Hepatocyte (in vitro differentiated cells): Measurements from ENCODE around the gene SLF1. TPM values are rescaled to one million over a fixed set of nuclear protein-coding genes. Genes with fewer than 3 reads are reported as not detected.

Experiments used
- DNase-seq: peaks from one replicate; pipeline ENCODE4 v3.0.0-alpha.2; 2016; ENCODE audit warnings: low spot score
- H2AFZ ChIP-seq: fragments of 200-600 bp; sonication (generic); 2 replicates; pipeline ENCODE4 v1.6.0; 2016; ENCODE audit warnings: antibody characterized with exemption, mild to moderate bottlenecking
- H3K27ac ChIP-seq: fragments of 200-600 bp; sonication (generic); 2 replicates; pipeline ENCODE4 v1.5.1; 2016; ENCODE audit warnings: mild to moderate bottlenecking
- H3K27me3 ChIP-seq: fragments of 200-600 bp; sonication (generic); 2 replicates; pipeline ENCODE4 v1.6.1; 2016
- H3K36me3 ChIP-seq: fragments of 200-600 bp; sonication (generic); replicated peaks from 2 replicates; pipeline ENCODE4 v1.5.1; 2016; ENCODE audit warnings: low read depth; ENCODE audit not compliant: insufficient read depth
- H3K4me1 ChIP-seq: fragments of 200-600 bp; sonication (generic); 2 replicates; pipeline ENCODE4 v1.5.1; 2016; ENCODE audit warnings: mild to moderate bottlenecking, moderate library complexity; ENCODE audit not compliant: insufficient read depth
- H3K4me2 ChIP-seq: fragments of 200-600 bp; sonication (generic); 2 replicates; pipeline ENCODE4 v1.6.0; 2016
- H3K4me3 ChIP-seq: fragments of 200-600 bp; sonication (generic); 2 replicates; pipeline ENCODE4 v1.5.1; 2016; ENCODE audit warnings: mild to moderate bottlenecking
- H3K79me2 ChIP-seq: fragments of 200-600 bp; sonication (generic); 2 replicates; pipeline ENCODE4 v1.6.0; 2017; ENCODE audit warnings: mild to moderate bottlenecking
- H3K9me2 ChIP-seq: fragments of 200-600 bp; sonication (generic); replicated peaks from 2 replicates; pipeline ENCODE4 v1.6.0; 2017; ENCODE audit warnings: mild to moderate bottlenecking; ENCODE audit not compliant: insufficient read depth
- H3K9me3 ChIP-seq: fragments of 200-600 bp; sonication (generic); 2 replicates; pipeline ENCODE4 v1.5.1; 2016; ENCODE audit warnings: low read depth, mild to moderate bottlenecking
- H4K20me1 ChIP-seq: fragments of 200-600 bp; sonication (generic); 2 replicates; pipeline ENCODE4 v1.6.0; 2016; ENCODE audit warnings: mild to moderate bottlenecking; ENCODE audit not compliant: insufficient read depth, poor library complexity, severe bottlenecking
- EZH2 ChIP-seq: fragments of 200-600 bp; sonication (generic); IDR thresholded peaks from 2 replicates; pipeline ENCODE4 v1.6.1; 2016; ENCODE audit warnings: antibody characterized with exemption, mild to moderate bottlenecking, borderline replicate concordance
- EZH2phosphoT487 ChIP-seq: fragments of 200-600 bp; sonication (generic); IDR thresholded peaks from one replicate; pipeline ENCODE4 v1.6.1; 2018; ENCODE audit warnings: antibody characterized with exemption, mild to moderate bottlenecking, low read depth, moderate library complexity; ENCODE audit not compliant: unreplicated experiment, severe bottlenecking
- WGBS: methylation state at CpG from one replicate; pipeline ENCODE4 v1.1.6; 2016; ENCODE audit warnings: low lambda C conversion rate; ENCODE audit errors: missing lambda C conversion rate; 5-methylcytosine and 5-hydroxymethylcytosine counted together
- polyA plus RNA-seq: library from polyadenylated mRNA; unstranded; fragments of >200 nt; fragmentation: Nextera tagmentation; extraction: Ambion mirVana; gene quantifications from 2 replicates; pipeline ENCODE4 v1.2.1, GENCODE V29; 2016
- total RNA-seq: library from RNA; depleted of rRNA; stranded (reverse); fragments of >200 nt; gene quantifications from 2 replicates; pipeline ENCODE4 v1.2.3, GENCODE V29; 2014
- TF ChIP-seq, protein P1 (sequence below): fragments of 200-600 bp; sonication (generic); IDR thresholded peaks from 2 replicates; pipeline ENCODE4 v1.5.1; 2016; ENCODE audit warnings: antibody characterized with exemption, mild to moderate bottlenecking; ENCODE audit not compliant: poor library complexity

SLF1 gene
- total and polyA plus RNA-seq, 2 experiments from 2014 or later, result 3.3 to 9.0 TPM

DNA sequence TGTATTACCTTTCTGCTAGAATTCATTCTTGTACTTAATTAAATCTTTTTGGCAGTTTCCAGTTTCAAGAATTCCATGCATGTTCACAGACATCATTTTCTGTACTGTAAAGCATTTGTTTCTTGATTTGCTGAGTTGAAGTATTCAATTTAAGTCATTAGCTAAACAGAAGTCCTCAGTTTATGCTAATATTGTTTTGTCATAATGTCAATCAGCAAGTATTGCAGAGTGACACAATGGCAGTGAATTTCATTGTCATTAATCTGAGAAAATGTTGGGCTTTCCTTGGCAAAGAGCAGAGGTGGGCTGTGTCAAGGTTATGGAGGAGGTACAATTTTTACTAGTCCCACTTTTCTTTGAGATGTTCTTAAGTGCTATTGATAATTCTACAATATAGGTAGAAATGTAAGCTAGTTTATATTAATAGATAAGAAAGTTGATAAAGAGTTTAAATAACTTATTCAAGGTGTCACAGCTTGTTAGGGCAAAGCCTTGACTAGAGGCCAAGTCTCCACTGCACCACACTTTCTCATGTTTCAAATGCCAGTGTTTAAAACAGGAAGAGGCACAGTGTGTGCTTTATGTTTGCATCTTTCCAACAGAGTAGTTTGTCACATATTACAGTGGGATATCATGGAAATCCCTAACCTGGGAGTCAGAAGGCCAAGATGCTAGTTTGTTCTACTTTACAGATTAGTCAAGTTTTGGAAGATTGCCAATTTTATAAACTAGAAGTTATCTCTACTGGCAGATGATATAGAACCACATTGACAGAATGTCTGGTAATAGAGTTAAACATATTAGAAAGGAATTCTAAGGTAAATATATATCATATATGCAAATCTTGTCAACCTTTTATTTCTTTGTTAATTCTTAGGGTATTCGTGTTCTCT, 56.3 kb downstream of the SLF1 start:
- no peaks in the 10 kb centered on the region for H3K9me2 ChIP-seq
- no peak overlapping the region for H3K4me3 ChIP-seq
- no peaks in the 10 kb centered on the region for H3K36me3 ChIP-seq
- H3K9me3 ChIP-seq, result no peaks in the 10 kb centered on the region
- H3K4me1 ChIP-seq, result no peaks in the 10 kb centered on the region
- no peak for TF ChIP-seq EZH2phosphoT487
- TF ChIP-seq, protein P1, sequence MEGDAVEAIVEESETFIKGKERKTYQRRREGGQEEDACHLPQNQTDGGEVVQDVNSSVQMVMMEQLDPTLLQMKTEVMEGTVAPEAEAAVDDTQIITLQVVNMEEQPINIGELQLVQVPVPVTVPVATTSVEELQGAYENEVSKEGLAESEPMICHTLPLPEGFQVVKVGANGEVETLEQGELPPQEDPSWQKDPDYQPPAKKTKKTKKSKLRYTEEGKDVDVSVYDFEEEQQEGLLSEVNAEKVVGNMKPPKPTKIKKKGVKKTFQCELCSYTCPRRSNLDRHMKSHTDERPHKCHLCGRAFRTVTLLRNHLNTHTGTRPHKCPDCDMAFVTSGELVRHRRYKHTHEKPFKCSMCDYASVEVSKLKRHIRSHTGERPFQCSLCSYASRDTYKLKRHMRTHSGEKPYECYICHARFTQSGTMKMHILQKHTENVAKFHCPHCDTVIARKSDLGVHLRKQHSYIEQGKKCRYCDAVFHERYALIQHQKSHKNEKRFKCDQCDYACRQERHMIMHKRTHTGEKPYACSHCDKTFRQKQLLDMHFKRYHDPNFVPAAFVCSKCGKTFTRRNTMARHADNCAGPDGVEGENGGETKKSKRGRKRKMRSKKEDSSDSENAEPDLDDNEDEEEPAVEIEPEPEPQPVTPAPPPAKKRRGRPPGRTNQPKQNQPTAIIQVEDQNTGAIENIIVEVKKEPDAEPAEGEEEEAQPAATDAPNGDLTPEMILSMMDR, result no peak
- no peak for TF ChIP-seq EZH2
- H4K20me1 ChIP-seq, result no peaks in the 10 kb centered on the region
- no peak for DNase-seq
- 93% methylated on average over 1 of the region's 1 CpG for WGBS
- H2AFZ ChIP-seq, result no peak overlapping the region
- no peaks in the 10 kb centered on the region for H3K79me2 ChIP-seq
- H3K4me2 ChIP-seq, result no peak overlapping the region
- H3K27ac ChIP-seq, result no peak overlapping the region
- H3K27me3 ChIP-seq, result no peaks in the 10 kb centered on the region

DNA sequence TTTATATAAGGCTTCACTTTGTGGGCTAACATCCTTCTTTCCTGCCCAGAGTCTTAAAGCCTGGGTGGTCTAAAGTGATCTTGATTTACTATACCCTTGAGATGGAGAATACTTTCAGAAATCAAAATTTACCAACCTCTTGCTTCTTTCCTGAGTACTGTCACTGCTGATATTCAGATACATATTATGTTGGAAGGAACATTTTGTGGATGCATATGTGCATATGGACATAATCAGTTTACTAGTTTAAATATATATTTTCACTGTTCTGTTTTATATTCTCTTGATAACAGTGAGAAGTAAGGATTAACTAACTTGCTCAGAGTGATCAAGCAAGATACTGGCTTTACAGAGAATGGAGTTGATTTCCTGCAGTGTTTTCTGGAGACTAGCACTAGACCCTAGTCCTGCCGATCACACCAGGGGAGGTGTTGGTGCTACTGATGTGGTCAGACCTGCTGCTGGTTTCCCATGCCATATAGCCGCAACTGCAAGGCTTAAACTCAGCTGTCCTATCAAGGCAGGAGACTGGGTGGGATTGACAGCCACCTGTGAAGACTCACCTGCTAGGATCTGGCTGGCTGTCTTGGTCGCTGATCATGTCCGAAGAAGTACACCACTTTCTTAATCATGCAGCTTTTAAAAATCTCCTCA, 57.6 kb downstream of the SLF1 start:
- H2AFZ ChIP-seq, result no peak overlapping the region
- no peaks in the 10 kb centered on the region for H3K36me3 ChIP-seq
- no peaks in the 10 kb centered on the region for H3K9me2 ChIP-seq
- TF ChIP-seq, protein P1, result no peak
- TF ChIP-seq EZH2, result no peak
- TF ChIP-seq EZH2phosphoT487, result no peak
- no peak overlapping the region for H3K4me2 ChIP-seq
- WGBS, result 90% methylated on average over 4 of the region's 4 CpGs
- H3K4me3 ChIP-seq, result no peak overlapping the region
- H3K79me2 ChIP-seq, result no peaks in the 10 kb centered on the region
- H3K4me1 ChIP-seq, result no peaks in the 10 kb centered on the region
- H3K27ac ChIP-seq, result no peak overlapping the region
- H3K27me3 ChIP-seq, result no peaks in the 10 kb centered on the region
- no peak for DNase-seq
- H3K9me3 ChIP-seq, result no peaks in the 10 kb centered on the region
- no peaks in the 10 kb centered on the region for H4K20me1 ChIP-seq

DNA sequence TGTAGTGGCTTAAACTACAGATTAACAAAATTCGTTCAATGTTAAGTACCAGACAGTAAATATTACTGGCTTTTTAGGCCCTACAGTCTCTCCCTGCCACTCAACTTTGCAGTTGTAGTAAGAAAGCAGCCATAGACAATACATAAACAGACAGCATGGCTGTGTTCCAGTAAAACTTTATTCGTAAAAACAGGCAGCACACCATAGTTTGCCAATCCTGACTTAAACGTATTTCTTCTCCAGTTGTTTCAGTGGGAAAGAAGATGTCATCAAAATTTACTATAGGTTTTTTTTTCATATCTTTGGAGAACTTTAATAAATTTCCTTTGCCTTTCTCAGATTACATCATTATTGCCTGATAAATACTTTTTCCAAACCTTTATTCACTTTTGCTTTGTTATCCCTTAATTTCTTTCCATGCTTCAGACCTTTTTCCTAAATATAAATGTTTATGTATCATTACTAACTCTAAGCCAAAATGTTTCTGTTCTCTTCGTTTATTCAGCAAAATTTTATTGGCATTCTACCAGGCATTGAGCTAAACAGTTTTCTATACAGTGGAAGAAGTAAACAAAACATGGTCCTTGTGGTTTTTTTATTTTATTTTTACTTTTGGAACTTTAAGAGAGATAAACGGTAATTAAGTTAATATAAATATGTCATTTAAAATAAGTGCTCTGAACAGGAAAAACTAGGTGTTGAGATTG, 64.5 kb downstream of the SLF1 start:
- Histone ChIP-seq H3K4me1 (no peaks in the 10 kb centered on the region), H3K9me3 (no peaks in the 10 kb centered on the region), H2AFZ (no peak overlapping the region), H3K27ac (peak overlapping the region; percentile 12), H3K79me2 (no peaks in the 10 kb centered on the region), H3K36me3 (no peaks in the 10 kb centered on the region), H3K27me3 (no peaks in the 10 kb centered on the region), H3K4me2 (peak overlapping the region; percentile 14), H3K4me3 (no peak overlapping the region), H3K9me2 (no peaks in the 10 kb centered on the region), H4K20me1 (no peaks in the 10 kb centered on the region)
- 66% methylated on average over 5 of the region's 5 CpGs for WGBS
- no peak for DNase-seq
- no peak for TF ChIP-seq EZH2phosphoT487
- TF ChIP-seq EZH2, result no peak
- TF ChIP-seq, protein P1, result no peak
